Right lobe of liver (tissue), 6 donors: Measurements from ENCODE around the gene PLCL2. TPM values are rescaled to one million over a fixed set of nuclear protein-coding genes. Genes with fewer than 3 reads are reported as not detected.

ENCODE experiments used
- ATAC-seq, 4 donors: fragments of 200-7000 bp; cut with Tn5 transposase; one replicate each; pipeline ENCODE4 v1.9.1; 2020; ENCODE audit warnings: mild to moderate bottlenecking in 4 of 4, moderate library complexity in 4 of 4
- DNase-seq, 3 donors: peaks; one replicate each; pipeline ENCODE4 v3.0.0-alpha.2; 2020
- H3K27ac ChIP-seq, 3 donors: fragments of 200-600 bp; one replicate each; pipeline ENCODE4 v1.8.0; 2022
- H3K27me3 ChIP-seq, 2 donors: fragments of 200-600 bp; one replicate each; pipeline ENCODE4 v1.8.0; 2022
- H3K36me3 ChIP-seq, 4 donors: fragments of 200-600 bp; sonication (generic) in 1 of 4; one replicate each; pipeline versions ENCODE4 v1.5.1 to v1.8.0; 2017 to 2022; ENCODE audit warnings: control low read depth in 1 of 4
- H3K4me1 ChIP-seq, 4 donors: fragments of 200-600 bp; sonication (generic) in 1 of 4; one replicate each; pipeline versions ENCODE4 v1.5.1 to v1.8.0; 2017 to 2022; ENCODE audit warnings: control low read depth in 1 of 4
- H3K4me3 ChIP-seq, 3 donors: fragments of 200-600 bp; one replicate each; pipeline ENCODE4 v1.8.0; 2022
- H3K9me3 ChIP-seq, 4 donors: fragments of 200-600 bp; sonication (generic) in 1 of 4; one replicate each; pipeline versions ENCODE4 v1.5.1 to v1.8.0; 2017 to 2022; ENCODE audit warnings: control low read depth in 1 of 4
- POLR2A ChIP-seq: fragments of 450-650 bp; IDR thresholded peaks from one replicate; pipeline ENCODE4 v1.6.1; 2017; ENCODE audit warnings: antibody characterized with exemption, mild to moderate bottlenecking
- WGBS: methylation state at CpG from one replicate; pipeline ENCODE4 v1.1.6; 2018; ENCODE audit warnings: low coverage, low lambda C conversion rate; ENCODE audit not compliant: insufficient coverage; ENCODE audit errors: missing lambda C conversion rate; 5-methylcytosine and 5-hydroxymethylcytosine counted together
- intact Hi-C, 2 donors: fragments of 100-400 bp; cut with DNase I; formaldehyde crosslinking; loops; one replicate each; pipeline versions ENCODE4 v1.11.2 to v1.14.1; 2022
- total RNA-seq, 6 experiments: library from RNA; depleted of rRNA in 2 of 6; stranded (reverse); fragments of >200 nt in 2 of 6; fragmentation: NEBNext Ultra II Directional in 3 of 6; extraction: Animal tissue kit (Norgen Biotek cat#: 25700) in 3 of 6; gene quantifications; one replicate each; pipeline versions ENCODE4 v1.1.0 to v1.2.4, GENCODE V29; 2016 to 2023
- TF ChIP-seq, protein P1 (sequence below), 4 donors: fragments of 200-600 bp in 3 of 4; fragments of 450-650 bp in 1 of 4; IDR thresholded peaks; one replicate each; pipeline versions ENCODE4 v1.5.1 to v1.8.0; 2016 to 2022; ENCODE audit warnings: antibody characterized with exemption in 4 of 4, mild to moderate bottlenecking in 2 of 4
- donor health status: DM: no; HTN: yes; CAD: no.
- donor health status: DM: no; HTN: no; CAD: no.
- donor health status: DM: no; HTN: no; CAD: no.
- donor health status: DM: no; HTN: yes; CAD: no.
- donor health status: DM: no; HTN: yes; CAD: no.

The PLCL2 gene
- total RNA-seq, 6 experiments from 2014 or later = 4.6 to 8.2 (median 6.9) TPM

DNA sequence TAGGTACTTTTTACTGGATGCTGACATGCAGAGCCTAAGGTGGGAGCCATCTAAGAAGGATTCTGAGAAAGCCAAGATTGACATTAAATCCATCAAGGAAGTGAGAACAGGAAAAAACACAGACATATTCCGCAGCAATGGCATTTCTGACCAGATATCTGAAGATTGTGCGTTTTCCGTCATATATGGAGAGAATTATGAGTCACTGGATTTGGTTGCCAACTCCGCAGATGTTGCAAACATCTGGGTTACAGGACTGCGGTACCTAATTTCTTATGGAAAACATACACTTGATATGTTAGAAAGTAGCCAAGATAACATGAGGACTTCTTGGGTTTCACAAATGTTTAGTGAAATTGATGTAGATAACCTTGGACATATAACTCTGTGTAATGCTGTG, 125.1 kb downstream of the PLCL2 start:
- H3K4me3 ChIP-seq = no peak overlapping the region
- DNase-seq (no peak), ATAC-seq (no peak)
- H3K36me3 ChIP-seq = no peaks in the 10 kb centered on the region
- H3K27me3 ChIP-seq = no peaks in the 10 kb centered on the region
- H3K9me3 ChIP-seq = no peaks in the 10 kb centered on the region
- 81% methylated on average over 5 of the region's 5 CpGs for WGBS
- intact Hi-C loops = no loop called here
- peaks cover 0 to 20% (median 8%) of the 10 kb centered on the region in 4 donors for H3K4me1 ChIP-seq
- TF ChIP-seq, protein P1, sequence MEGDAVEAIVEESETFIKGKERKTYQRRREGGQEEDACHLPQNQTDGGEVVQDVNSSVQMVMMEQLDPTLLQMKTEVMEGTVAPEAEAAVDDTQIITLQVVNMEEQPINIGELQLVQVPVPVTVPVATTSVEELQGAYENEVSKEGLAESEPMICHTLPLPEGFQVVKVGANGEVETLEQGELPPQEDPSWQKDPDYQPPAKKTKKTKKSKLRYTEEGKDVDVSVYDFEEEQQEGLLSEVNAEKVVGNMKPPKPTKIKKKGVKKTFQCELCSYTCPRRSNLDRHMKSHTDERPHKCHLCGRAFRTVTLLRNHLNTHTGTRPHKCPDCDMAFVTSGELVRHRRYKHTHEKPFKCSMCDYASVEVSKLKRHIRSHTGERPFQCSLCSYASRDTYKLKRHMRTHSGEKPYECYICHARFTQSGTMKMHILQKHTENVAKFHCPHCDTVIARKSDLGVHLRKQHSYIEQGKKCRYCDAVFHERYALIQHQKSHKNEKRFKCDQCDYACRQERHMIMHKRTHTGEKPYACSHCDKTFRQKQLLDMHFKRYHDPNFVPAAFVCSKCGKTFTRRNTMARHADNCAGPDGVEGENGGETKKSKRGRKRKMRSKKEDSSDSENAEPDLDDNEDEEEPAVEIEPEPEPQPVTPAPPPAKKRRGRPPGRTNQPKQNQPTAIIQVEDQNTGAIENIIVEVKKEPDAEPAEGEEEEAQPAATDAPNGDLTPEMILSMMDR (IDR thresholded peaks at IDR 0.05) = no peak
- H3K27ac ChIP-seq = no peak overlapping the region

DNA sequence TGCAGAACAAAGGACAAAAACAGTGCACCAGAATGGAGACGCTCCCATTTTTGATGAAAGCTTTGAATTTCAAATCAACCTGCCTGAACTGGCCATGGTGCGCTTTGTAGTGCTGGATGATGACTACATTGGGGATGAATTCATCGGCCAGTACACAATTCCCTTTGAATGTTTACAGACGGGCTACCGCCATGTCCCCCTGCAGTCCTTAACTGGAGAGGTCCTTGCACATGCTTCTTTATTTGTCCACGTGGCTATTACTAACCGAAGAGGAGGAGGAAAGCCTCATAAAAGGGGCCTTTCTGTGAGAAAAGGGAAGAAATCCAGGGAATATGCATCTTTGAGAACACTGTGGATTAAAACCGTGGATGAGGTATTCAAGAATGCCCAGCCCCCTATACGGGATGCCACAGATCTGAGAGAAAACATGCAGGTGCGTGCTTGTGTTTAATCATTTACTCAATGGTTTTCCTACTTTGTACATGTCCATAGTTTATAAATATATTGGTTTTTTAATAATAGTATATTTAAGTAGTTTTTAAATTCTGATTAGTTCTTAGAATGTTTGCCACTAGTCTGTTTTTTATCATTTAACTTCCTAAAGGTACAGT, 127.1 kb downstream of the PLCL2 start:
- DNase-seq (no peak), ATAC-seq (no peak)
- TF ChIP-seq, protein P1 (IDR thresholded peaks at IDR 0.05) = no peak
- TF ChIP-seq POLR2A = no peak
- intact Hi-C loops = no loop called here
- Histone ChIP-seq H3K36me3 (no peaks in the 10 kb centered on the region), H3K4me3 (no peak overlapping the region), H3K27me3 (no peaks in the 10 kb centered on the region), H3K4me1 (peaks cover 0 to 25% (median 8%) of the 10 kb centered on the region in 4 donors), H3K9me3 (no peaks in the 10 kb centered on the region), H3K27ac (no peak overlapping the region)
- 76% methylated on average over 10 of the region's 10 CpGs for WGBS

DNA sequence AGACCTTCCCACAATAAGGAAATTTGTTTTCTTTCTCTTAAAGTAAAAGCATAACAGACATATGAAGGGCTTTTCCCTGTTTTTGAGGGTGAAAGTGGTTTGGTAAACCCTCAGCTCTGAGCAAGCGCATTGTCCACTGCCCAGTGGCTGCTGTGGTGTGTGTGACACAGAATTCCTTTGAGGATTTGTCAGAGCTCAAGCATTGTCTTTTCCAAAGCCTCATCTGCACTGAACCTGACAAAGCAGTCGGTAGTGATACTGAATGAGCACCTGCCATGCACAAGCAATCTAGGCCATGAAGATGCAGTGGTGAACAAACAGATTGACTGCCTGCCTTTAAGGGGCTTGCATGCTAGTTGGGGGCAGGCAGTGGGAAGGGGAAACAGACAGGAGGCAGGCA, 128.3 kb downstream of the PLCL2 start:
- WGBS = 72% methylated on average over 2 of the region's 2 CpGs
- intact Hi-C loops = no loop called here
- TF ChIP-seq, protein P1 (IDR thresholded peaks at IDR 0.05) = no peak
- TF ChIP-seq POLR2A = no peak
- Histone ChIP-seq H3K27me3 (no peaks in the 10 kb centered on the region), H3K9me3 (no peaks in the 10 kb centered on the region), H3K4me3 (no peak overlapping the region), H3K27ac (no peak overlapping the region), H3K4me1 (peaks cover 0 to 25% (median 8%) of the 10 kb centered on the region in 4 donors), H3K36me3 (no peaks in the 10 kb centered on the region)
- DNase-seq = no peak
- ATAC-seq = peak in 1 of 4 donors; percentile 24

DNA sequence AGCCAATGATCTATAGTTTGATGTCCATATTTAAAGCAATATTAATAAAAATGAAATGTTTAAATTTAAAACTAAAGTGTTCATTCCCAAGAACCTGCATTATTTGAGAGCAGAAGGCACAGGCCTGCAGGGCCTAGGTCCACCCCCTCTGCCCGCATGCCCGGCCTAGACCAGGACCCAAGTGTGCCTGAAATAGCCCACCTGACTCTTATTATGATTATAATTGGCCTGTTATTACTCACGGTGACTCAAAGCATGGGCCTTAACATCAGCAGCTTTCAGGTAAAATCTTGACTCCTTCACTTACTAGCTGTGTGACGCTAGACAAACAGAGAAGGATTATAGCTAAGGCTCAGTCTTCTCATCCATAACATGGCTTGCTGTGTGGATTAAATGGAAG, 128.8 kb downstream of the PLCL2 start:
- Histone ChIP-seq H3K4me3 (no peak overlapping the region), H3K4me1 (peaks cover 0 to 25% (median 8%) of the 10 kb centered on the region in 4 donors), H3K9me3 (no peaks in the 10 kb centered on the region), H3K27ac (no peak overlapping the region), H3K36me3 (no peaks in the 10 kb centered on the region), H3K27me3 (no peaks in the 10 kb centered on the region)
- 96% methylated on average over 3 of the region's 4 CpGs for WGBS
- intact Hi-C loops = no loop called here
- no peak for DNase-seq
- no peak for TF ChIP-seq POLR2A
- TF ChIP-seq, protein P1 (IDR thresholded peaks at IDR 0.05) = no peak
- ATAC-seq = no peak
